IMR-90 (cell line): ENCODE data around the gene RFC3. TPM values are rescaled to one million over a fixed set of nuclear protein-coding genes. Genes with fewer than 3 reads are reported as not detected.

Experiments
- ATAC-seq: fragments of 200-7000 bp; cut with Tn5 transposase; 2 replicates; pipeline ENCODE4 v1.9.1; 2020; ENCODE audit warnings: low read depth, mild to moderate bottlenecking, moderate library complexity
- BruUV-seq: library from RNA; stranded (reverse); fragments of 400-500 nt; replicated peaks from 2 replicates; lab custom pipeline; 2021; lab: Mats Ljungman, UMichigan
- CTCF ChIA-PET: fragments of 300-600 bp; formaldehyde crosslinking; extraction: SDS; loops from one replicate; lab custom pipeline; 2021; ENCODE audit warnings: antibody characterized with exemption; lab: Yijun Ruan, JAX
- POLR2A ChIA-PET: fragments of 300-600 bp; sonication (Branson Sonifier 250); formaldehyde crosslinking; loops from one replicate; lab custom pipeline; 2022; ENCODE audit warnings: antibody characterized with exemption; ENCODE audit not compliant: unreplicated experiment; lab: Charles Lee
- DNase-seq: peaks from one replicate; pipeline ENCODE4 v3.0.0; 2013
- H2AFZ ChIP-seq: replicated peaks from 2 replicates; pipeline ENCODE3; 2013; ENCODE audit warnings: low read length, mild to moderate bottlenecking; ENCODE audit not compliant: poor library complexity
- H2AK5ac ChIP-seq: 2 replicates; pipeline ENCODE4 v1.6.1; 2013; ENCODE audit warnings: low read depth, low read length, inconsistent platforms
- H2AK9ac ChIP-seq: replicated peaks from 2 replicates; pipeline ENCODE3; 2013; ENCODE audit warnings: mild to moderate bottlenecking, low read depth, low read length, moderate library complexity; ENCODE audit not compliant: poor library complexity
- H2BK120ac ChIP-seq: 2 replicates; pipeline ENCODE4 v1.6.1; 2013; ENCODE audit warnings: low read depth, low read length, inconsistent platforms
- H2BK15ac ChIP-seq: 3 replicates; pipeline ENCODE4 v1.6.1; 2013; ENCODE audit warnings: low read depth, low read length, inconsistent platforms
- H2BK20ac ChIP-seq: 2 replicates; pipeline ENCODE4 v1.6.1; 2013; ENCODE audit warnings: low read depth, mild to moderate bottlenecking, inconsistent platforms, low read length, moderate library complexity
- H2BK5ac ChIP-seq: 2 replicates; pipeline ENCODE4 v1.6.1; 2013; ENCODE audit warnings: mild to moderate bottlenecking, low read depth, low read length, inconsistent platforms; ENCODE audit not compliant: poor library complexity, severe bottlenecking
- H3K14ac ChIP-seq: replicated peaks from 2 replicates; pipeline ENCODE4 v1.6.1; 2013; ENCODE audit warnings: low read depth, low read length, inconsistent platforms
- H3K18ac ChIP-seq: 2 replicates; pipeline ENCODE4 v1.6.1; 2013; ENCODE audit warnings: low read depth, low read length, control low read depth
- H3K23ac ChIP-seq: 2 replicates; pipeline ENCODE4 v1.6.1; 2013; ENCODE audit warnings: low read depth, low read length, inconsistent platforms
- H3K27ac ChIP-seq: 2 replicates; pipeline ENCODE4 v1.5.1; 2013; ENCODE audit warnings: mild to moderate bottlenecking, control low read depth, low read length; ENCODE audit not compliant: insufficient read depth
- H3K27me3 ChIP-seq: 2 replicates; pipeline ENCODE4 v1.6.1; 2013; ENCODE audit warnings: low read length; ENCODE audit not compliant: control insufficient read depth, insufficient read depth
- H3K36me3 ChIP-seq: 2 replicates; pipeline ENCODE4 v1.6.1; 2013; ENCODE audit warnings: low read length, mixed read lengths; ENCODE audit not compliant: control insufficient read depth, insufficient read depth
- H3K4ac ChIP-seq: 2 replicates; pipeline ENCODE4 v1.6.1; 2013; ENCODE audit warnings: low read depth, low read length, inconsistent platforms
- H3K4me1 ChIP-seq: 2 replicates; pipeline ENCODE4 v1.6.1; 2013; ENCODE audit warnings: low read length, mixed read lengths; ENCODE audit not compliant: control insufficient read depth, insufficient read depth
- H3K4me2 ChIP-seq: 2 replicates; pipeline ENCODE4 v1.6.1; 2013; ENCODE audit warnings: low read depth, mild to moderate bottlenecking, control low read depth, low read length, moderate library complexity
- H3K4me3 ChIP-seq: 2 replicates; pipeline ENCODE4 v1.5.1; 2013; ENCODE audit warnings: low read depth, mild to moderate bottlenecking, control low read depth, low read length, moderate library complexity; ENCODE audit not compliant: insufficient read depth
- H3K56ac ChIP-seq: 2 replicates; pipeline ENCODE4 v1.6.1; 2013; ENCODE audit warnings: low read length, inconsistent platforms; ENCODE audit not compliant: insufficient read depth; ENCODE audit errors: extremely low read depth
- H3K79me1 ChIP-seq, 2 experiments: 2 replicates each; pipeline ENCODE4 v1.6.1; 2013; ENCODE audit warnings: low read length in 2 of 2, inconsistent platforms in 1 of 2, low read depth in 1 of 2
- H3K9ac ChIP-seq: 2 replicates; pipeline ENCODE4 v1.6.1; 2013; ENCODE audit warnings: low read depth, low read length, control low read depth
- H3K9me1 ChIP-seq: 2 replicates; pipeline ENCODE4 v1.6.1; 2013; ENCODE audit warnings: low read length, inconsistent platforms; ENCODE audit not compliant: insufficient read depth
- H3K9me3 ChIP-seq: 2 replicates; pipeline ENCODE4 v1.6.1; 2013; ENCODE audit warnings: low read length; ENCODE audit not compliant: control insufficient read depth, insufficient read depth
- H4K20me1 ChIP-seq: 2 replicates; pipeline ENCODE4 v1.6.1; 2013; ENCODE audit warnings: low read length, inconsistent platforms; ENCODE audit not compliant: insufficient read depth
- H4K5ac ChIP-seq: 2 replicates; pipeline ENCODE4 v1.6.1; 2013; ENCODE audit warnings: mild to moderate bottlenecking, low read depth, low read length, control low read depth
- H4K8ac ChIP-seq, 2 experiments: 2 replicates each; pipeline ENCODE4 v1.6.1; 2013; ENCODE audit warnings: low read depth in 2 of 2, low read length in 2 of 2, control low read depth in 1 of 2, inconsistent platforms in 1 of 2
- H4K91ac ChIP-seq: 2 replicates; pipeline ENCODE4 v1.6.1; 2013; ENCODE audit warnings: low read depth, low read length, inconsistent platforms; ENCODE audit not compliant: insufficient read depth
- BHLHE40 ChIP-seq: fragments of 150-350 bp; IDR thresholded peaks from 2 replicates; pipeline ENCODE4 v1.6.1; 2016; ENCODE audit warnings: mild to moderate bottlenecking, low read depth, low read length
- CEBPB ChIP-seq: IDR thresholded peaks from 2 replicates; pipeline ENCODE4 v1.6.1; 2012; ENCODE audit warnings: low read depth, low read length, improper control_type of control experiment
- CHD1 ChIP-seq: IDR thresholded peaks from 2 replicates; pipeline ENCODE4 v1.6.1; 2012; ENCODE audit warnings: low read depth, low read length, improper control_type of control experiment
- FOS ChIP-seq: fragments of 150-350 bp; IDR thresholded peaks from 2 replicates; pipeline ENCODE4 v1.6.1; 2016; ENCODE audit warnings: low read depth, low read length
- MAFK ChIP-seq: IDR thresholded peaks from 2 replicates; pipeline ENCODE4 v1.6.1; 2012; ENCODE audit warnings: low read depth, low read length, improper control_type of control experiment
- MAZ ChIP-seq: IDR thresholded peaks from 2 replicates; pipeline ENCODE4 v1.6.1; 2012; ENCODE audit warnings: low read depth, mild to moderate bottlenecking, low read length, improper control_type of control experiment, moderate library complexity, borderline replicate concordance
- MXI1 ChIP-seq: IDR thresholded peaks from 2 replicates; pipeline ENCODE4 v1.6.1; 2012; ENCODE audit warnings: low read depth, mild to moderate bottlenecking, low read length, moderate library complexity, borderline replicate concordance
- NFE2L2 ChIP-seq: fragments of 150-350 bp; IDR thresholded peaks from 2 replicates; pipeline ENCODE4 v1.6.1; 2016; ENCODE audit warnings: low read depth, mild to moderate bottlenecking, low read length
- POLR2A ChIP-seq: IDR thresholded peaks from 2 replicates; pipeline ENCODE4 v1.6.1; 2012; ENCODE audit warnings: mild to moderate bottlenecking, low read depth, low read length
- RAD21 ChIP-seq: IDR thresholded peaks from 2 replicates; pipeline ENCODE4 v1.6.1; 2012; ENCODE audit warnings: low read length, improper control_type of control experiment
- RCOR1 ChIP-seq: IDR thresholded peaks from 2 replicates; pipeline ENCODE4 v1.6.1; 2012; ENCODE audit warnings: mild to moderate bottlenecking, low read length, improper control_type of control experiment; ENCODE audit not compliant: insufficient replicate concordance
- RFX5 ChIP-seq: IDR thresholded peaks from 2 replicates; pipeline ENCODE4 v1.8.0; 2012; ENCODE audit warnings: low read depth, mild to moderate bottlenecking, low read length, moderate library complexity
- SMC3 ChIP-seq: fragments of 150-350 bp; IDR thresholded peaks from 2 replicates; pipeline ENCODE4 v1.6.1; 2016; ENCODE audit warnings: low read depth, mild to moderate bottlenecking, antibody characterized with exemption, low read length, moderate library complexity
- WGBS, 2 experiments: methylation state at CpG; one replicate each; pipeline versions ENCODE4 v1.1.5 to v1.1.7; 2013; ENCODE audit warnings: missing lambda C conversion rate in 2 of 2; ENCODE audit not compliant: insufficient read length in 1 of 2; ENCODE audit errors: extremely low coverage in 2 of 2; 5-methylcytosine and 5-hydroxymethylcytosine counted together
- dilution Hi-C: fragments of 300-500 bp; cut with HindIII; formaldehyde crosslinking; loops from one replicate; pipeline ENCODE4 v1.14.3; 2018; ENCODE audit warnings: low sequenced_read_pairs; ENCODE audit not compliant: unreplicated experiment
- in situ Hi-C: fragments of 300-500 bp; cut with MboI; formaldehyde crosslinking; loops from 3 replicates; pipeline ENCODE4 v1.14.3; 2019; ENCODE audit warnings: low sequenced_read_pairs, inconsistent platforms, mixed read lengths
- intact Hi-C: fragments of 100-400 bp; cut with micrococcal nuclease; formaldehyde crosslinking; loops from 2 replicates; pipeline ENCODE4 v1.10.0; 2022
- polyA plus RNA-seq, 3 experiments: library from polyadenylated mRNA; depleted of rRNA; stranded (reverse); fragments of >200 nt; gene quantifications; 2 replicates each; pipeline ENCODE4 v1.2.3, GENCODE V29; 2012; ENCODE audit warnings: low replicate concordance in 1 of 3
- total RNA-seq: library from RNA; depleted of rRNA; stranded (reverse); fragments of >200 nt; gene quantifications from 2 replicates; pipeline ENCODE4 v1.2.3, GENCODE V29; 2012
- TF ChIP-seq, protein P1 (sequence below): fragments of 150-350 bp; IDR thresholded peaks from 2 replicates; pipeline ENCODE4 v1.6.1; 2016; ENCODE audit warnings: low read depth, mild to moderate bottlenecking, low read length, moderate library complexity, borderline replicate concordance
- TF ChIP-seq, protein P2 (sequence below): fragments of 150-350 bp; IDR thresholded peaks from 2 replicates; pipeline ENCODE4 v1.6.1; 2017; ENCODE audit warnings: mild to moderate bottlenecking, antibody characterized with exemption, low read length, low read depth
- TF ChIP-seq, protein P3 (sequence below): conservative IDR thresholded peaks from 2 replicates; pipeline ENCODE4 v1.5.1; 2012; ENCODE audit warnings: mild to moderate bottlenecking, low read depth, low read length, improper control_type of control experiment

The RFC3 gene
- total and polyA plus RNA-seq, 2 of the 4 experiments (the other 2 are of a cell fraction) = 9.8 to 12.9 TPM

DNA sequence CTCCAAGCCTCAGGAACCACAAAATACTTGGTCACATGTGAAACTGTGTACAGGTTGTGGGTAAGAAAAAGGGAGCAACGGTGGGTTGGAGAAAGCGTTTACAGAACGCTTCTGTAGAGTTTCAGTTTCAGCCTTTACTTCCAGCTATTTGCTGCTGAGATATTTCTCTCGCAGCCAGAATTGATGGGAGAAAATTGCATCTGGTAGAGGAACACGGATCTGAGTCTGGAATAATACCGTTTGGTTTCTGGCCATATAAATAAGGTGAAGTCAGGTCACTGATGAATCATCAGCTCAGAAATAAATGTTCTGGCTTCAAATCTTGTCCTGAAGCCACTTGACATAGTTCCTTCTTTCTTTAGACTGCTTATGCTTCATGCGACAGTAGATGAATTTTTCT is 20.3 kb upstream of the RFC3 start:
- intact Hi-C loops = no loop called here
- H4K8ac ChIP-seq = no peak overlapping the region
- H3K9ac ChIP-seq = no peak overlapping the region
- H3K14ac ChIP-seq = no peak overlapping the region
- H3K4me1 ChIP-seq = no peaks in the 10 kb centered on the region
- H3K36me3 ChIP-seq = no peaks in the 10 kb centered on the region
- BruUV-seq = no TSS peak
- H2AK9ac ChIP-seq = no peak overlapping the region
- ATAC-seq = no peak
- no peak overlapping the region for H3K23ac ChIP-seq
- no peak overlapping the region for H2BK5ac ChIP-seq
- no peaks in the 10 kb centered on the region for H3K79me1 ChIP-seq
- no peak overlapping the region for H3K18ac ChIP-seq
- TF ChIP-seq POLR2A (no peak), RFX5 (no peak), BHLHE40 (no peak), SMC3 (no peak), NFE2L2 (no peak), FOS (no peak), MAZ (no peak), CEBPB (no peak), MXI1 (no peak), MAFK (no peak), RAD21 (no peak), CHD1 (no peak), RCOR1 (no peak)
- TF ChIP-seq, protein P1, sequence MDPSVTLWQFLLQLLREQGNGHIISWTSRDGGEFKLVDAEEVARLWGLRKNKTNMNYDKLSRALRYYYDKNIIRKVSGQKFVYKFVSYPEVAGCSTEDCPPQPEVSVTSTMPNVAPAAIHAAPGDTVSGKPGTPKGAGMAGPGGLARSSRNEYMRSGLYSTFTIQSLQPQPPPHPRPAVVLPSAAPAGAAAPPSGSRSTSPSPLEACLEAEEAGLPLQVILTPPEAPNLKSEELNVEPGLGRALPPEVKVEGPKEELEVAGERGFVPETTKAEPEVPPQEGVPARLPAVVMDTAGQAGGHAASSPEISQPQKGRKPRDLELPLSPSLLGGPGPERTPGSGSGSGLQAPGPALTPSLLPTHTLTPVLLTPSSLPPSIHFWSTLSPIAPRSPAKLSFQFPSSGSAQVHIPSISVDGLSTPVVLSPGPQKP = no peak
- TF ChIP-seq, protein P2, sequence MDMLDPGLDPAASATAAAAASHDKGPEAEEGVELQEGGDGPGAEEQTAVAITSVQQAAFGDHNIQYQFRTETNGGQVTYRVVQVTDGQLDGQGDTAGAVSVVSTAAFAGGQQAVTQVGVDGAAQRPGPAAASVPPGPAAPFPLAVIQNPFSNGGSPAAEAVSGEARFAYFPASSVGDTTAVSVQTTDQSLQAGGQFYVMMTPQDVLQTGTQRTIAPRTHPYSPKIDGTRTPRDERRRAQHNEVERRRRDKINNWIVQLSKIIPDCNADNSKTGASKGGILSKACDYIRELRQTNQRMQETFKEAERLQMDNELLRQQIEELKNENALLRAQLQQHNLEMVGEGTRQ = no peak
- TF ChIP-seq, protein P3, sequence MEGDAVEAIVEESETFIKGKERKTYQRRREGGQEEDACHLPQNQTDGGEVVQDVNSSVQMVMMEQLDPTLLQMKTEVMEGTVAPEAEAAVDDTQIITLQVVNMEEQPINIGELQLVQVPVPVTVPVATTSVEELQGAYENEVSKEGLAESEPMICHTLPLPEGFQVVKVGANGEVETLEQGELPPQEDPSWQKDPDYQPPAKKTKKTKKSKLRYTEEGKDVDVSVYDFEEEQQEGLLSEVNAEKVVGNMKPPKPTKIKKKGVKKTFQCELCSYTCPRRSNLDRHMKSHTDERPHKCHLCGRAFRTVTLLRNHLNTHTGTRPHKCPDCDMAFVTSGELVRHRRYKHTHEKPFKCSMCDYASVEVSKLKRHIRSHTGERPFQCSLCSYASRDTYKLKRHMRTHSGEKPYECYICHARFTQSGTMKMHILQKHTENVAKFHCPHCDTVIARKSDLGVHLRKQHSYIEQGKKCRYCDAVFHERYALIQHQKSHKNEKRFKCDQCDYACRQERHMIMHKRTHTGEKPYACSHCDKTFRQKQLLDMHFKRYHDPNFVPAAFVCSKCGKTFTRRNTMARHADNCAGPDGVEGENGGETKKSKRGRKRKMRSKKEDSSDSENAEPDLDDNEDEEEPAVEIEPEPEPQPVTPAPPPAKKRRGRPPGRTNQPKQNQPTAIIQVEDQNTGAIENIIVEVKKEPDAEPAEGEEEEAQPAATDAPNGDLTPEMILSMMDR = no peak
- no peak overlapping the region for H2AK5ac ChIP-seq
- no peak overlapping the region for H4K5ac ChIP-seq
- ChIA-PET POLR2A (no interaction called here), CTCF (interaction anchor here (0.7 kb wide), 1 partner anchor 540 kb away, joined by 3 read pairs; no protein-coding TSS in a partner anchor)
- H3K4me3 ChIP-seq = no peak overlapping the region
- in situ Hi-C loops = no loop called here
- WGBS, 2 experiments = 34% methylated on average over 3 of the region's 7 CpGs; no CpG with 5 or more reads in 1 of the 2 experiments
- no peak overlapping the region for H2BK120ac ChIP-seq
- no peaks in the 10 kb centered on the region for H3K9me3 ChIP-seq
- H3K4ac ChIP-seq = no peak overlapping the region
- H3K27ac ChIP-seq = no peak overlapping the region
- H2AFZ ChIP-seq = no peak overlapping the region
- peaks cover 4% of the 10 kb centered on the region for H3K27me3 ChIP-seq
- no peak for DNase-seq
- H2BK15ac ChIP-seq = no peak overlapping the region
- dilution Hi-C loops = no loop called here
- H4K91ac ChIP-seq = no peak overlapping the region
- no peak overlapping the region for H2BK20ac ChIP-seq
- no peaks in the 10 kb centered on the region for H3K9me1 ChIP-seq
- H4K20me1 ChIP-seq = no peaks in the 10 kb centered on the region
- H3K4me2 ChIP-seq = peak overlapping the region; percentile 50; the same call in 1 of the 2 replicates
- no peak overlapping the region for H3K56ac ChIP-seq
